ENCODE results near the gene HUWE1.

The HUWE1 gene

DNA sequence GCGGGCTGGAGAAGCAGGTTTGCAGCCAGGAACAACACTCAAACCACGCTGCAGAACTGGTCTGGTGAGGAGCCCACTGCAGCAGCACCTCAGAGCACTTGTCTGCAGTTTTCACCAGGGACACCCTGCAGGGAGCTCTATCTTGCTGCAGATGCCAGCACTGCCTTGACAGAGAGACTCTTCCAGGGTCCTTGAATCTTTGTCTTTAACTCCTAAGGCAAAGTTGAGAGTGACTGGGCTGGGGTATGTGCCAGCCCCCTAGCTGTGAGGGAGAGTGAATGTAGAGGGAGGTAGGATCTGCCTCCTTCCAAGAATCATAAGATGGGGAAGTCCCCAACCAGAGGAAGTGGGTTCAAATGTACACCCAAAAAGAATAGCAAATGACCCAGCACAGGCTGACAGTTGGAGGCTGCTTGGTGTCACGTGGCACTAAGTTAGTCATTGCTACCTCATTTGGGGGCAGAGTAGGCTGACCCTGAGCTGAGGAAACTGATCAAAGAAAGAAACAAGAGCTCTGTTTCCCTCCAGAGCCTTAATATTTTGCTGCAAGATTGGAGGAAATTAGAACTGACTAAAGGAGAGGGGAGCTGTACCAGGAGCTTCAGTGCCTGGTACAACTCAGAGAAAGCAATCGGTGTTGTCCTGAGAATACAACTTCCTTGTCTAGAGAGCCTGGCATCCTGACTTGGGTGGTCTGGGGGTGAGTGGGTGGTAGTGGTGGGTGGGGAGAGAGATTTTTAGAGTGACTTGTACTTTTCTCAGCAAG, 28.2 kb upstream of the HUWE1 start:
- H3K4me1 ChIP-seq (ENCODE audit: low read length) = peaks cover 57% of the 10 kb centered on the region
- peak overlapping the region; percentile 94 for H3K4me2 ChIP-seq (ENCODE audit: low read length)
- peak overlapping the region; percentile 63 for H3K27ac ChIP-seq (ENCODE audit: low read length)

DNA sequence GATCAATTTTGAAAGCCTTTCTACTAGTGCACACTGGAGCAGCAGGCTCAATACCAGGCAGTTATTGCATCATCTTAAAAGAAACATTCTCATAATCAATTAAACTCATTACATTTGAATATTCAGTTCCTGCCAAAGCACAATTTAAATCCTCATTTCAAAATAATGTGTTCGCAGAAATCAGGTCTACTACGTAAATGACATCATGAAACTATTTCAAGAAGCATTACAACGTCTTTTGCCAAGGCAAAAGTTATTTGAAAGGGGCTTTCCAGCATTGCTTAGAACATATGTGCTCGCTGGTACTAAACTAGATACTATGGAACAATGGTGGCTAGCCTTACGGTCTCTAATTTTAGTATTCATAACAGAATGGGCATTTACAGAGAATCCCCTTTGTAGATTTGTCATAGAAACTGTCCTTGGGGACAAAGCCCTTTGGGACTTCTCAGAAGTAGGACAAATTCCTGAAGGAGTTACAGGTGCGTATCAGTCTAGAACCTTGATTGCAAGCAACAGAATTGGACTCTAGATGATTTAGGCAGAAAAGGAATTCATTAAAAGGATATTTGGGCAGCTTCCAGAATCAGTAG, 27.6 kb upstream of the HUWE1 start:
- Histone ChIP-seq H3K4me2 (ENCODE audit: low read length) (peak overlapping the region; percentile 94), H3K79me2 (ENCODE audit: low read length) (no peaks in the 10 kb centered on the region), H3K9me3 (ENCODE audit: insufficient read depth, low read length) (no peaks in the 10 kb centered on the region), H4K20me1 (ENCODE audit: insufficient read depth, low read length) (no peaks in the 10 kb centered on the region), H3K4me3 (ENCODE audit: low read length) (peak overlapping the region; percentile 69), H3K4me1 (ENCODE audit: low read length) (peaks cover 57% of the 10 kb centered on the region), H3K27ac (ENCODE audit: low read length) (peak overlapping the region; percentile 51), H2AFZ (ENCODE audit: low read depth, low read length) (no peak overlapping the region; the same call in 1 of the 2 replicates), H3K36me3 (replicated peaks; ENCODE audit: low read depth, low read length) (no peaks in the 10 kb centered on the region), H3K27me3 (ENCODE audit: low read depth, low read length) (no peaks in the 10 kb centered on the region), H3K9ac (ENCODE audit: low read length) (peak overlapping the region; percentile 49)
- TF ChIP-seq, protein P1, sequence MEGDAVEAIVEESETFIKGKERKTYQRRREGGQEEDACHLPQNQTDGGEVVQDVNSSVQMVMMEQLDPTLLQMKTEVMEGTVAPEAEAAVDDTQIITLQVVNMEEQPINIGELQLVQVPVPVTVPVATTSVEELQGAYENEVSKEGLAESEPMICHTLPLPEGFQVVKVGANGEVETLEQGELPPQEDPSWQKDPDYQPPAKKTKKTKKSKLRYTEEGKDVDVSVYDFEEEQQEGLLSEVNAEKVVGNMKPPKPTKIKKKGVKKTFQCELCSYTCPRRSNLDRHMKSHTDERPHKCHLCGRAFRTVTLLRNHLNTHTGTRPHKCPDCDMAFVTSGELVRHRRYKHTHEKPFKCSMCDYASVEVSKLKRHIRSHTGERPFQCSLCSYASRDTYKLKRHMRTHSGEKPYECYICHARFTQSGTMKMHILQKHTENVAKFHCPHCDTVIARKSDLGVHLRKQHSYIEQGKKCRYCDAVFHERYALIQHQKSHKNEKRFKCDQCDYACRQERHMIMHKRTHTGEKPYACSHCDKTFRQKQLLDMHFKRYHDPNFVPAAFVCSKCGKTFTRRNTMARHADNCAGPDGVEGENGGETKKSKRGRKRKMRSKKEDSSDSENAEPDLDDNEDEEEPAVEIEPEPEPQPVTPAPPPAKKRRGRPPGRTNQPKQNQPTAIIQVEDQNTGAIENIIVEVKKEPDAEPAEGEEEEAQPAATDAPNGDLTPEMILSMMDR (IDR thresholded peaks at IDR 0.05; ENCODE audit: low read depth, low read length) = no peak
- TF ChIP-seq EZH2phosphoT487 (IDR thresholded peaks at IDR 0.05; ENCODE audit: low read depth) = no peak

More for the DNA sequence above, 28.2 kb upstream of the HUWE1 start:
- H3K4me3 ChIP-seq (ENCODE audit: low read length) = peak overlapping the region; percentile 69
- H3K27me3 ChIP-seq (ENCODE audit: low read depth, low read length) = no peaks in the 10 kb centered on the region
- TF ChIP-seq, protein P1 (IDR thresholded peaks at IDR 0.05; ENCODE audit: low read depth, low read length) = peak; percentile 28; the same call in 1 of the 2 replicates
- no peak for TF ChIP-seq EZH2phosphoT487 (IDR thresholded peaks at IDR 0.05; ENCODE audit: low read depth)
- no peaks in the 10 kb centered on the region for H3K36me3 ChIP-seq (replicated peaks; ENCODE audit: low read depth, low read length)
- H3K79me2 ChIP-seq (ENCODE audit: low read length) = no peaks in the 10 kb centered on the region
- no peaks in the 10 kb centered on the region for H4K20me1 ChIP-seq (ENCODE audit: insufficient read depth, low read length)
- no peaks in the 10 kb centered on the region for H3K9me3 ChIP-seq (ENCODE audit: insufficient read depth, low read length)
- H2AFZ ChIP-seq (ENCODE audit: low read depth, low read length) = peak overlapping the region; percentile 53; the same call in 1 of the 2 replicates
- peak overlapping the region; percentile 70 for H3K9ac ChIP-seq (ENCODE audit: low read length)

DNA sequence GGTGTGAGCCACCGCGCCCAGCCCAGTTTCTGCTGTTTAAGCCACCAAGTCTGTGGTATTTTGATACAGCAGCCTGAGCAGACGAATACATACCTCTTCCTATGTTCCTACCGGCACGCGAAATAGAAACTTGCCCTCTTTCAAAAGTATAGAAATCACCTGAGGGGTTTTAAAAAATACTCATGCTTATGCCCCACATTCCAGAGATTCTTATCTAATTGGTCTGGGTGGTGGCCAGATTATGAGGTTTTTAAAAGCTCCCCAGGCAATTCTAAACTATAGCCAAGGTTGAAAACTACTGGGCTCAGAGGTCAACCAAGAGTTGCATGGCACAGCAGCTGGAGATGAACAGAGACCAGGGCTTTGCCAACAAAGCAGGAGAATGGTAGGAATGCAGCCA, 24.9 kb upstream of the HUWE1 start:
- H3K4me2 ChIP-seq (ENCODE audit: low read length) = no peak overlapping the region

DNA sequence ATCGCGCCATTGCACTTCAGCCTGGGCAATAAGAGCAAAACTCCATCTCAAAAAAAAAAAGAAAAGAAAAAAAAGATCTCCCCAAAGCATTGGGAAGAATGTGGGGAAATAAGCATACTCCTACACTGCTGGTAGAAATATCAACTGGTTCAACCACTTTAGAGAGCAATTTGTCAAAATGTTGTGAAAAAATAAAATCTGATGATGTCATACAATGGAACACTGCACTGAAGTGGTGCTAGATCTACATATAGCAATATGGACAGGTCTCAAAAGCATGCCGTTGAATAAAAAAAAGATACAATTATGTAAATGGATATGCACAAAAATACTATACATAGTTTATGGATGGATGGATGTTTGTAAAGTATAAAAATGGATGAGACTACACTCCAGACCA, 18.3 kb upstream of the HUWE1 start:
- Histone ChIP-seq H3K36me3 (replicated peaks; ENCODE audit: low read depth, low read length) (no peaks in the 10 kb centered on the region), H3K79me2 (ENCODE audit: low read length) (no peaks in the 10 kb centered on the region), H4K20me1 (ENCODE audit: insufficient read depth, low read length) (no peaks in the 10 kb centered on the region), H3K4me1 (ENCODE audit: low read length) (peaks cover 9% of the 10 kb centered on the region), H3K9me3 (ENCODE audit: insufficient read depth, low read length) (no peaks in the 10 kb centered on the region), H2AFZ (ENCODE audit: low read depth, low read length) (no peak overlapping the region), H3K4me3 (ENCODE audit: low read length) (no peak overlapping the region), H3K27me3 (ENCODE audit: low read depth, low read length) (no peaks in the 10 kb centered on the region), H3K4me2 (ENCODE audit: low read length) (no peak overlapping the region), H3K9ac (ENCODE audit: low read length) (no peak overlapping the region), H3K27ac (ENCODE audit: low read length) (no peak overlapping the region)
- TF ChIP-seq, protein P1 (IDR thresholded peaks at IDR 0.05; ENCODE audit: low read depth, low read length) = no peak
- TF ChIP-seq EZH2phosphoT487 (IDR thresholded peaks at IDR 0.05; ENCODE audit: low read depth) = no peak

More for the DNA sequence above, 24.9 kb upstream of the HUWE1 start:
- no peak overlapping the region for H3K9ac ChIP-seq (ENCODE audit: low read length)
- no peak overlapping the region for H2AFZ ChIP-seq (ENCODE audit: low read depth, low read length)
- H3K4me1 ChIP-seq (ENCODE audit: low read length) = peaks cover 33% of the 10 kb centered on the region
- no peak for TF ChIP-seq EZH2phosphoT487 (IDR thresholded peaks at IDR 0.05; ENCODE audit: low read depth)
- TF ChIP-seq, protein P1 (IDR thresholded peaks at IDR 0.05; ENCODE audit: low read depth, low read length) = no peak
- H3K27ac ChIP-seq (ENCODE audit: low read length) = no peak overlapping the region
- H3K4me3 ChIP-seq (ENCODE audit: low read length) = no peak overlapping the region
- H4K20me1 ChIP-seq (ENCODE audit: insufficient read depth, low read length) = no peaks in the 10 kb centered on the region
- H3K36me3 ChIP-seq (replicated peaks; ENCODE audit: low read depth, low read length) = no peaks in the 10 kb centered on the region
- H3K9me3 ChIP-seq (ENCODE audit: insufficient read depth, low read length) = no peaks in the 10 kb centered on the region
- no peaks in the 10 kb centered on the region for H3K79me2 ChIP-seq (ENCODE audit: low read length)
- no peaks in the 10 kb centered on the region for H3K27me3 ChIP-seq (ENCODE audit: low read depth, low read length)

All from OCI-LY3 (cell line).